Measurements from ENCODE around the gene PXN.
"Not testable (repeated sequence)": the region's sequence is repeated elsewhere in the genome, so short reads cannot be mapped to it uniquely, and the experiment has no call there.

GRCh38 chr12:120236809-120237208, 28.7 kb downstream of the PXN start:
- TF ChIP-seq, protein P1, sequence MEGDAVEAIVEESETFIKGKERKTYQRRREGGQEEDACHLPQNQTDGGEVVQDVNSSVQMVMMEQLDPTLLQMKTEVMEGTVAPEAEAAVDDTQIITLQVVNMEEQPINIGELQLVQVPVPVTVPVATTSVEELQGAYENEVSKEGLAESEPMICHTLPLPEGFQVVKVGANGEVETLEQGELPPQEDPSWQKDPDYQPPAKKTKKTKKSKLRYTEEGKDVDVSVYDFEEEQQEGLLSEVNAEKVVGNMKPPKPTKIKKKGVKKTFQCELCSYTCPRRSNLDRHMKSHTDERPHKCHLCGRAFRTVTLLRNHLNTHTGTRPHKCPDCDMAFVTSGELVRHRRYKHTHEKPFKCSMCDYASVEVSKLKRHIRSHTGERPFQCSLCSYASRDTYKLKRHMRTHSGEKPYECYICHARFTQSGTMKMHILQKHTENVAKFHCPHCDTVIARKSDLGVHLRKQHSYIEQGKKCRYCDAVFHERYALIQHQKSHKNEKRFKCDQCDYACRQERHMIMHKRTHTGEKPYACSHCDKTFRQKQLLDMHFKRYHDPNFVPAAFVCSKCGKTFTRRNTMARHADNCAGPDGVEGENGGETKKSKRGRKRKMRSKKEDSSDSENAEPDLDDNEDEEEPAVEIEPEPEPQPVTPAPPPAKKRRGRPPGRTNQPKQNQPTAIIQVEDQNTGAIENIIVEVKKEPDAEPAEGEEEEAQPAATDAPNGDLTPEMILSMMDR (IDR thresholded peaks at IDR 0.05) = not testable (repeated sequence)
- not testable (repeated sequence) for TF ChIP-seq POLR2AphosphoS5, EP300 (IDR thresholded peaks at IDR 0.05)

Data from stomach (tissue), 4 donors.